ENCODE measurements around the gene SPOCK2.

SPOCK2 gene

GRCh38 chr10:72068901-72069446, 19.4 kb downstream of the SPOCK2 start (continued):
- TF ChIP-seq AEBP2 (tag by site-specific recombination; IDR thresholded peaks at IDR 0.05; ENCODE audit: borderline replicate concordance) (no peak), ZNF571 (tag by site-specific recombination; IDR thresholded peaks at IDR 0.05) (no peak), ZNF654 (tag by site-specific recombination; IDR thresholded peaks at IDR 0.05; ENCODE audit: low read depth) (no peak), PRDM2 (tag by site-specific recombination; IDR thresholded peaks at IDR 0.05; ENCODE audit: borderline replicate concordance) (no peak), PBX3 (CRISPR knock-in tag; IDR thresholded peaks at IDR 0.05) (no peak), ZBTB1 (tag by site-specific recombination; IDR thresholded peaks at IDR 0.05) (no peak), ZEB2 (tag by site-specific recombination; IDR thresholded peaks at IDR 0.05) (peak; percentile 48; the same call in 1 of the 2 replicates), KLF17 (tag by site-specific recombination; IDR thresholded peaks at IDR 0.05) (no peak), KLF10 (tag by site-specific recombination; IDR thresholded peaks at IDR 0.05) (no peak), ZNF837 (tag by site-specific recombination; IDR thresholded peaks at IDR 0.05) (no peak), ZSCAN16 (tag by site-specific recombination; IDR thresholded peaks at IDR 0.05) (no peak), ZNF747 (tag by site-specific recombination; IDR thresholded peaks at IDR 0.05) (no peak), ZNF473 (tag by site-specific recombination; IDR thresholded peaks at IDR 0.05) (no peak), ZSCAN23 (tag by site-specific recombination; IDR thresholded peaks at IDR 0.05) (0 out of 2 replicates have a peak, but pooled peaks have one; percentile 60), ZNF146 (tag by site-specific recombination; IDR thresholded peaks at IDR 0.05) (0 out of 2 replicates have a peak, but pooled peaks have one; percentile 4), ZNF140 (tag by site-specific recombination; IDR thresholded peaks at IDR 0.05) (no peak), ZNF221 (tag by site-specific recombination; IDR thresholded peaks at IDR 0.05; ENCODE audit: borderline replicate concordance) (no peak), SETDB1 (IDR thresholded peaks at IDR 0.05; ENCODE audit: insufficient read length, low read length) (no peak), ZNF394 (tag by site-specific recombination; IDR thresholded peaks at IDR 0.05; ENCODE audit: borderline replicate concordance) (no peak), ZNF423 (tag by site-specific recombination; IDR thresholded peaks at IDR 0.05) (no peak), ZFP41 (tag by site-specific recombination; IDR thresholded peaks at IDR 0.05; ENCODE audit: borderline replicate concordance) (no peak), ZNF830 (tag by site-specific recombination; IDR thresholded peaks at IDR 0.05; ENCODE audit: low read depth) (no peak), ZNF600 (tag by site-specific recombination; IDR thresholded peaks at IDR 0.05) (peak; percentile 47; the same call in 1 of the 2 replicates), PRDM1 (tag by site-specific recombination; IDR thresholded peaks at IDR 0.05) (peak; percentile 48; the same call in 1 of the 2 replicates), ZNF335 (tag by site-specific recombination; conservative IDR thresholded peaks at IDR 0.05) (peak; percentile 33; the same call in 1 of the 2 replicates), ZBTB48 (tag by site-specific recombination; IDR thresholded peaks at IDR 0.05) (peak; percentile 77; the same call in 1 of the 2 replicates)
- TF ChIP-seq, protein P1, sequence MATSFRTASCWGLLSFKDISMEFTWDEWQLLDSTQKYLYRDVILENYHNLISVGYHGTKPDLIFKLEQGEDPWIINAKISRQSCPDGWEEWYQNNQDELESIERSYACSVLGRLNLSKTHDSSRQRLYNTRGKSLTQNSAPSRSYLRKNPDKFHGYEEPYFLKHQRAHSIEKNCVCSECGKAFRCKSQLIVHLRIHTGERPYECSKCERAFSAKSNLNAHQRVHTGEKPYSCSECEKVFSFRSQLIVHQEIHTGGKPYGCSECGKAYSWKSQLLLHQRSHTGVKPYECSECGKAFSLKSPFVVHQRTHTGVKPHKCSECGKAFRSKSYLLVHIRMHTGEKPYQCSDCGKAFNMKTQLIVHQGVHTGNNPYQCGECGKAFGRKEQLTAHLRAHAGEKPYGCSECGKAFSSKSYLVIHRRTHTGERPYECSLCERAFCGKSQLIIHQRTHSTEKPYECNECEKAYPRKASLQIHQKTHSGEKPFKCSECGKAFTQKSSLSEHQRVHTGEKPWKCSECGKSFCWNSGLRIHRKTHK (tag by site-specific recombination; IDR thresholded peaks at IDR 0.05), result no peak
- TF ChIP-seq, protein P2, sequence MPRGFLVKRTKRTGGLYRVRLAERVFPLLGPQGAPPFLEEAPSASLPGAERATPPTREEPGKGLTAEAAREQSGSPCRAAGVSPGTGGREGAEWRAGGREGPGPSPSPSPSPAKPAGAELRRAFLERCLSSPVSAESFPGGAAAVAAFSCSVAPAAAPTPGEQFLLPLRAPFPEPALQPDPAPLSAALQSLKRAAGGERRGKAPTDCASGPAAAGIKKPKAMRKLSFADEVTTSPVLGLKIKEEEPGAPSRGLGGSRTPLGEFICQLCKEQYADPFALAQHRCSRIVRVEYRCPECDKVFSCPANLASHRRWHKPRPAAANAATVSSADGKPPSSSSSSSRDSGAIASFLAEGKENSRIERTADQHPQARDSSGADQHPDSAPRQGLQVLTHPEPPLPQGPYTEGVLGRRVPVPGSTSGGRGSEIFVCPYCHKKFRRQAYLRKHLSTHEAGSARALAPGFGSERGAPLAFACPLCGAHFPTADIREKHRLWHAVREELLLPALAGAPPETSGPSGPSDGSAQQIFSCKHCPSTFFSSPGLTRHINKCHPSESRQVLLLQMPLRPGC (tag by site-specific recombination; IDR thresholded peaks at IDR 0.05), result 0 out of 2 replicates have a peak, but pooled peaks have one; percentile 17
